GM19351 (cell line): Measurements from ENCODE around the gene FMN2.
"Not testable (repeated sequence)": the region's sequence is repeated elsewhere in the genome, so short reads cannot be mapped to it uniquely, and the experiment has no call there.

ENCODE experiments used
- ATAC-seq: cut with Tn5 transposase; IDR thresholded peaks from one replicate; pipeline ENCODE4 v1.9.1; 2021; ENCODE audit warnings: mild to moderate bottlenecking, moderate library complexity; ENCODE audit not compliant: unreplicated experiment

FMN2 gene

DNA sequence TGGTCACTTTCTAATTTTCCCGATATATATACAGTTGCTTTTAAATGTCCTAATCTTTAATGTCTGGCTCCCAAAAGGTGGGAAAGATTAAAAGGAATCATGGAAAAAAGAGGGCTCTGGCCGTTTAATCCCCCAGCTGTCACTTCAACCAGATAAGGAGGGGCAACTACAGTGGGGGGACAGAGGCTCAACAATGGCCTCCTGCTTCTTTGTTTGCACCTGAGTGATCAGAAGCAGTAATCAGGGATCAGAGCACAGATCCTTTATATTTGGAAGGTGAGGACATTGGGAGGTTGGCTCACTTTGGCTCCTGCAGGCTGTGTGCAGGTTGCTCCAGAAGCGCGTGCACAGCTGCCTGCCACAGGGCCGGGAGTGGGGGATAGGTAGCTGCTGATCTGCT lies 212.8 kb downstream of the FMN2 start:
- no peak for ATAC-seq

DNA sequence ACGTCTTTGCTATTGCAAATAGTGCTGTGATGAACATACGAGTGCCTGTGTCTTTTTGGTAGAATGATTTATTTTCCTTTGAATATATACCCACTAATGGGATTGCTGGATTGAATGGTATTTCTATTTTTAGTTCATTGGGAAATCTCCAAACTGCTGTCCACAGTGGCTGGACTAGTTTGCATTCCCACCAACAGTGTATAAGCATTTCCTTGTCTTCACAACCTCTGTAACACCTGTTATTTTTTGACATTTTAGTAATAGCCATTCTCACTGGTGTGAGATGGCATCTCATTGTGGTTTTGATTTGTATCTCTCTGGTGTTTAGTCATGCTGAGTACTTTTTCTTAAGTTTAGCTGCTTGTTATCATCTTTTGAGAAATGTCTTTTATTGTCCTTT lies 215.0 kb downstream of the FMN2 start:
- ATAC-seq = no peak

DNA sequence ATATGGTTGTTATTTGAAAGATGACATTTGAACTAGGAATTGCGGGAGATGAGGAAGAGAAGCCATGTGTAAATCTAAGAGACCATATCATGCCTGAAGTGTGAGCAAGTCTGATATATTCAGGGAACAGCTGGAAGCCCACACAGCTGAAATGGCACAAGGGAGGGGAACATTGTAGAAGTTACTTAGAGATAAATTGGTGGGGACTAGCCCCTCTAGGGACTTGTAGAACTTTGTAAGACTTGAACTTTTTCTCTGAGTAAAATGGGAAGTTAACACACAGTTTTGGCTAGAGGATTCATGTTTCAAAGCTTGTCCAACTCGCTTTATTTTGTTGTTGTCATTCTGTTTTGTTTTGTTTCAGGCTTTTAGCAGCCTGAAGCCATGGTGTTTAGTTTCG lies 216.4 kb downstream of the FMN2 start:
- no peak for ATAC-seq

DNA sequence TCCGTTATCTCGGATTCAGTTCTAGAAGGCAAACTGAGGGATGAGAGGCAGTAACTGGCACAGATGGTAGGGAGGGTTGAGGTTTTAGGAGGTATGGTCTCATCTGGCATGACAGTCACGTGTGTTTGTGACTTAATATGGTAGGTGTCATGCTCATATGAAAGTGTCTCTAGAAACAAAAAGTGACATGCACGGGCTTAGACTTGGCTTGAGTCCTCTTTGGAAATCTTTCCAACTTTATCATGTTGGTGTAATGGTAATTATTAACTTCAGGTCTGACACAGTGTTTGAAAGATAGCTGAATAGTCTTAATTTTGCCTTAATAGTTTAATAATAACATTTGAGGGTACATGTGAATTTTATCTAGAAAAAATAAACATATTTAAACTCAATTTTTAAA lies 218.1 kb downstream of the FMN2 start:
- ATAC-seq = no peak

DNA sequence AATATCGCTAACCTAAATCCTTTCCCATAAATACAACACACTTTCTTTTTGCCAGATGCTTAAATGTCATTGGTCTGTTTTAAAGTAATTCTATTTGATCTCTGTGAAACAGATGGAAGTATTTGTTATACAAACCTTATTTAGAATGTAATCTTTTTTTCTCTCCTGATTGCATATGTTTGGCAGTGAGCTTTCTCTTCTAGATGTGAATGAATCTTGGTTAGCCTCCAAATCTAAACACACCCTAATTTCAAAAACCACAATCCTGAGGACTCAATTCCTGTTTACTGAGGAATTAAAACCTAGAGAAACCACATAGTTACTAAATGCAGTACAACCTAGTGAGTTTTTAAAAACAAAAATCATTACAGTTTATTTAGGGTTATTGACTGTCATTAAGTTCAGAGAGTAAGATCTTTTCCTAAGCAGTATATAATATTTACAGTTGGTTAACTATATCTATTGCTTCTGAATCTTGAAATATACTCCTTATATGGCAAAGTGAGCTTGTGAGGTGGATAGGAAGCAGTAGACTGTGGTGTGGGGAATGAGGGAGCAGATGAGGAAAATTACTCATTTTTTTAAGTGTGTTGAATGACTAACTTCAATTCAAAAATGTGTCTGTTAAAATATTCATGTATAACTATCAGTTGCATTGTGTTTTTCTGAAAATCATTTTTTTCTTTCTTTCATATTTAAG lies 218.7 kb downstream of the FMN2 start:
- no peak for ATAC-seq

DNA sequence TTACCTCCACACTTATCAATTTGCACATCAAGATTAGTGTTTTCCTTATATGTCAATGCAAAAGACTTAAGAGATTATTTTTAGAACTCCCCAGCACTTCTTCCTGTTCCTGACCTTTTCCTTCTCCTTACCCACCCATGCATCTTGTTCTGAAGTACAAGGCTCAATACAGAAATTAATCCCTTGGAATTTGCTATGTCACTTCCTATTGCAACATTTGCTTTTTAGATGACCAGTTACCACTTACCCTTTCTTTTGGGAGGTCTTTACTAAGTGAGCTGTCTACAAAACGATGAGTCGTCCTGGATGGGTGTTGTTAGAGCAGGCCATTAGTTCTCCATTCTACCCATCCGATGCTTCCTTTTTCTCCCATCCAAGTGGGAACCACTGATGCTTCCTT lies 221.2 kb downstream of the FMN2 start:
- ATAC-seq = no peak

DNA sequence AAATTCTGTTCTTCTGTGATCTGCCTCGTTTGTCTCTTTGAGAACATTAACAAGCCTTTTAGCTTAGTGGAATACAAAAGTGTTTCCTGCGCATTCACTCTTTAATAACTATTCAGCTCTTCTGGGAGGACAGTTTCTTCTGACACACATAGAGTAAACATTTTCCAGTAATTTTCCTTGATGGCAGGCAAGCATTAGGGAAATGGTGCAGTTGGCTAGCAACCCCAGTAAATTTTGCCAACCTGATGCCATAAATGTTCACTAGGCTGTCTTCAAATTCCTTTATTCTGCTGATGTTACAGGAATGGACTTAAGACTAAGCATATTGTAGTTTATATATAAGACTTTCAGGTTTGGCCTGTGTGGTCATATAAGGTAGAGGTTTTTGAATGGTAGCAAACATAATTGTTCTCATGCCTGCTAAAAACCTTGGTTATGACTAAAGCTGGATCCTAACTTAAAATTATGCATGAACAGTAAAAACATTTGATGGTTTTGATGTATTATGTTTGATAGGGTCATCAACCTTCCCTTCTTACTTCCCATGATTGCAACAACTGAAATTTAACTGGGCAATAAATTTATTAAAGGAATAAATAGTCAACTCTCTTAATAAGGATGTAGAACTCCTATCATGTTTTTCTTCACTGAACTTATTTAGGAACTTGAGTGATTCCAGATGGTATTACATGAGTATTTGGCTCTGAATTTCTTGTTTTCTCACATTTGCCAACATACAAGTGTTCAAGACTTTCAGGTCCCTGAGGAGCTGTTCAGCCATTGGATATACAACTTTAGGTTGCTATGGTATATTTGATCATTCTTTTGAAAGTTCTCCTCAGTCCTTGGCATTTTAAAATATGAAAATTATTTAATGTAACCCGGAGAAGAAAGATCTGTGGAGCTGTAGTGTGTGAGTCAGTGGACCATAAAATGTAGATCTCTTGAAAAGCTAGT lies 223.4 kb downstream of the FMN2 start:
- ATAC-seq = no peak

DNA sequence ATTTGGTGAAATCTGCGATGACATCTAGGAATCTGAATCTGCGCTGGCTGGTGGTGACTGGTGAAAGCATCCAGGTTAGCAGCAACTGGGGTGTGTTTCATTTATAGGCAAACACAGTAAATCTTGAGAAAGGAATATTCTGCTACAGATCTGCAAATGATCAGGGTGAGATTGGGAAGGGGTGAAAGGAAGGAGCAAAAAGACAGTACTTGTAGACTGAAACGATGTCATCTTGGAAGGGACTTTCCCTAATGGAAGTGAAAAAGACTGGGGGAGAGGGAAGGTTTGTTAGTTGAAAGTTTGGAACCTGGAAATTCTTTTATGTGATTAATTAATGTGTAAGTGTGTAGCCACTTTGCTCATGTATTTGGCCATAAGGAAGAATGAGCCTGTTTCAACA lies 228.3 kb downstream of the FMN2 start:
- no peak for ATAC-seq

DNA sequence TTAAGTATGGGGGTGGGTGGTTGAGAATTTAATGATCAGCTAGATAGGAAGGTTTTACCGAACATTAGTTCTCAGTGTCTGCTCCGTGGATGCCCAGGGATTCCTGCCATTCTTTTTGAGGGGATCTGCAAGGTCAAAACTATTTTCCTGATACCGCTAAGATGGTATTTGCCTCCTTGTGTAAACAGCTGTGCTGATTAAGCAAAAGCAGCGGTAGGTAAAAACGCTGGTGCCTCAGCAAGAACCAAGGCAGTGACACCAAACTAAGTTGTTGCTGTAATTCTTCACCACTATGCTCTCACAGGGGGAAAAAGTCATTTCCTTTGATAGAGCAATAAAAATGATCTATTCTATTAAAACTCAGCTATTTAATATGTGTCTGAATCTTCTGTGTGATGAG lies 229.0 kb downstream of the FMN2 start:
- no peak for ATAC-seq

DNA sequence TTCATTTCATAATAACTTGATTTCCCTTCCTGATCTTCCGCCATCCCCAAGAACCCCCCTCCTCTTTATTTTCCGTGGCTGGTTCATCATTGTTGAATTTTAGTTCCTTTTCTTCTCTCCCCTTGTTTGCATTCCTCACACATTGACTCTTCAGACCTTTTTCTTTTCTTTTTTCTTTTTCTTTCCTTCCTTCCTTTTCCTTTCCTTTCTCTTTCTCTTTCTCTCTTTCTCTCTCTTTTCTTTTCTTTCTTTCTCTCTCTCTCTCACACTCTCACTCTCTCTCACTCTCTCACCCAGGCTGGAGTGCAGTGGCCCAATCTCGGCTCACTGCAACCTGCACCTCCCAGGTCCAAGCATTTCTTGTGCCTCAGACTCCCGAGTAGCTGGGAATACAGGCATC lies 231.3 kb downstream of the FMN2 start:
- ATAC-seq = no peak

DNA sequence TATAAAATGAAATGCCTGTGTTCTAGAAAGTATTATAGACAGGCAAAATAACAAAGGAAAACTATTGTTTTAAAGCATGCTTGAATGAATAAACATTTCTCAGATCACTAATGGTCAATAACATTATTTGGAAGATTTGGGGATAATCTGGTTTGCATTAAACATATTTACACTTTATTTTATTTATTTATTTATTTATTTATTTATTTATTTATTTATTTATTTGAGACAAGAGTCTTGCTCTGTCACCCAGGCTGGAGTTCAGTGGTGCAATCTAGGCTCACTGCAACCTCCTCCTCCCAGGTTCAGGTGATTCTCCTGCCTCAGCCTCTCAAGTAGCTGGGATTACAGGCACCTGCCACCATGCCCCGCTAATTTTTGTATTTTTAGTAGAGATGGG lies 236.7 kb downstream of the FMN2 start:
- not testable (repeated sequence) for ATAC-seq

DNA sequence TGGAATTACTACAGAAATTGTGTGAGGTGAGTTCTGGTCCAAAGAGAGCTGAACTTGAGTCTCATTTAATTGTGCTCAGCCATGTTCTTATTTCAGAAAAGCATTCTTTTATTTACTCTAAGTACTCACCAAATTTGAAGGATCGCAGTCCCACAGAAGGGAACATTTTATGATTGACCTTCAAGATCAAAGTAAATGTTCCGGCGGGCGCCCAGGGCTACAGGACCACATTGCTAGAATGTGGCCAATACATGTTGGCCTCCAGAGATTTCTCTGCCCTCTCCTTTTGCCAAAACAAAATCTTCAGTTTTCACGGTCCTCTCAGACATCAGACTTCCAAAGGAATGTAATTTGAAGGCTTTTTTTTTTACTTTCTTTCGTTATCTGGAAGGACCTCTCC lies 237.8 kb downstream of the FMN2 start:
- ATAC-seq = no peak

DNA sequence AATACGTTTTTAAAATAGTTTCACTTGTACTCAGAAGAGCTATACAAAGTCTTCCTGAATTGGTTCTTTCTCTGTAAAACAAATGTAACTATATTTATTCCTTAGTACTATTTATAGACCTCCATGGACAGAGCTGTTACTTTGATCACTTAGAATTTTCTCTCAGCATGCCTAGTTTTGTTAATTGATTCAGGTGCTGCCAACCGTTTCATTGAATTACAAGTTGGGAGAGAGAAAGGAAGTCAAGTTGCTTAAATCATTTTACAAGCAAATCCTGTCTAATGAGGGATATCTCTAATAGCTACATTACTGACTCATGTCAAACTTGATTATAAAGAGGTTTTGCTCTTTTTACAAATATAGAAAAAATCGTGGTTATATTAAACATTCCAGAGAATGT lies 241.0 kb downstream of the FMN2 start:
- no peak for ATAC-seq

DNA sequence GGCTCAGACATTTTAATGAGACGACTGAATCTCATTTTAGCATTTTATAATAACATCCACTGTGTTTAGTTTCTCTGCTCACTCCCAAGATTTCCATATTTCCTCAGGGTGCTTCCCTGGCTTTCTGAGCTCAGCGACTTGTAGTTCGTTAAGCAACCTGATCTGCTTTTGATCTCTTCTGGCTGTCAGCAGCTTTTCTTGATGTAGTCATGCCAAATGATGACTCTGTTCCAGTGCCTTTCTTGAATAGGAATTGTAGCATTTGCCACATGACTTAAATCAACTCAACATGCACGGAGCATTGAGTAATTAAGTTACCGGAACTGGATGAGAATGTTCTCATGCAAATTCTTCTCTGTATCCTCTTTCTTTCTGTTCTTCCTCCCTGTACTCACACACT lies 246.1 kb downstream of the FMN2 start:
- ATAC-seq = no peak

DNA sequence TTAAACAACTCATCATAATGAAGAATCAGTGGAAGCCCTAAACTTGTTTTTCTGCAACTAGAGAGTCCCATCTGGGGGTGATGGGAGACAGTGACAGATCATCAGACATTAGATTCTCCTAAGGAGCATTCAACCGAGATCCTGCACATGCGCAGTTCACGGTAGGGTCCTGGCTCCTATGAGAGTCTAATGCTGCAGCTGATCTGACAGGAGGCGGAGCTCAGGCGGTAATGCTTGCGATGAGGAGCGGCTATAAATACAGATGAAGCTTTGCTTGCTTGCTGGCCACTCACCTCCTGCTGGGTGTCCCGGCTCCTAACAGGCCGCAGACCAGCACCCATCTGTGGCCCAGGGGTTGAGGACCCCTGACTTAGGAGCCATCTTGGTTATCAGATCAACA lies 247.2 kb downstream of the FMN2 start:
- no peak for ATAC-seq

DNA sequence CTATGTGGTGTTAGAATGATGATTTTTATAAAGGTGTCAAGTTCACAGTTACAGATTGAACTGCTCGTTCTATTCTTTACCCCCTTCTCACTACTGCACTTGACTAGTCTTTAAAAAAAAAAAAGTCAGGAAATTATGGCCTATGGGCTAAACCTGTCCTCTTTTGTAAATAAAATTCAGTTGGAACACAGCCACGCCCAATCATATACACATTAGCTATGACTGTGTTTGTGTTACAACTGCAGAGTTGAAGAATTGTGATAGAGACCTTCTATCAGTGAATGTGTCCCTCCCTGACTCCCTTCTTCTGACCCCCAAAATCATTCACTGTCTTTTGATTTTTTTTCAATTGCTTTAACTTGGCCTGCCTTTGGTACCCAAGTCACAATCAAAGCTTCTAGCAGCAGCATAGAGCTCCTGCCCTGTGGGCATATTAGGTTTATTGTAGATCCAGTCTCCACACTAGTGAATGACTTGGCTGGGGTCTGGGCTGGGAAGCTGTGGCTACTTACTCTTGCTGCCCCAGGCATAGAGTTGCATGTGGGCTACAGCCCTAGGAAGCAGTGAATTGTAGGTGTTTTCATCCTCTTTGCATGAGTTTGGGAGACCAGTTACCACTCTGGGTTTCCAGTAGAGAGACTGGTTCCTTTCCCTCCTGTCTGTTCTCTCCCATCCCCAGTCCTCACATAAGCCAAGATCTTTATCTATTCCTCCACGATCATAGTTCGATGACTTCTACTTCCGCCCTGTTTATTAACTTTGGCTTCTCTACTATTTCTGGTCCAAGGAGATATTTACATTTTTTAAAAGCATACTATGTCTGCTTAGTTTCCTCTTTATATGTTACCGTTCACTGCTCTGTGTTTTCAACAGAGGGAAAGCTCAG lies 249.9 kb downstream of the FMN2 start:
- no peak for ATAC-seq

DNA sequence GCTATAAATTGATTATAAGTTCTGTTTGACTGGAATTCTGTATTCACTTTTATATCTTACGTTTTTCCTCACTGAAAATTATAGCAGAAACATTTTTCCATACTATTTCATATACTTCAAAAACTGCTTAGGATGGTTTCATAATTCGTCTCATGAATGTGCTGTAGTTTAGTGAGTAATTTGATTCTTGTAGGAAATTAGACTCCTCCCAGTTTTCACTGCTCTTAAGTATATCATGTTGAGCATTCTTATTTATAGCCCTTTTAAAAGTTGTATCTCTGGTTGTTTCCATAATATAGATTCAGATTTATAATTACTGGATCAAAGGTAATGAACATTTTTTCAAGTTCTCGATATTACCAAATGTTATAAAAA lies 250.6 kb downstream of the FMN2 start:
- no peak for ATAC-seq

DNA sequence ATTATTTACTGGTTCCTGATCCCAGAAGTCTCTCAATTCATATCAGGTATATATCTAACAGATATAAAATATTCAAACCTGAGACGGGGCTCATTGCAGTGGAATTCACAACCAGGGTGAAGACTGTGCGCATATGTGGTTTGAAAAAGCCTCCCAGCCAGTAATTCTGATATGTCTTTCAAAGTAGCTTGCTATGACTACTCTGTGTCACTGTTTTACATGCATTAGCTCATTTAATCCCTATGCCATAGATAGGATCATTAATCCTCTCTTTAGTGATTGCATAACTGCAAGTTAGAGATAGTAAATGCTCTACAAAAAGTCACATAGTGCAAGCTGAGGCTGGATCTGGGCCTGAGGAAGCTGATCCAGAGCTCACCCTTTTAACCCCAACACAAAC lies 251.4 kb downstream of the FMN2 start:
- no peak for ATAC-seq

DNA sequence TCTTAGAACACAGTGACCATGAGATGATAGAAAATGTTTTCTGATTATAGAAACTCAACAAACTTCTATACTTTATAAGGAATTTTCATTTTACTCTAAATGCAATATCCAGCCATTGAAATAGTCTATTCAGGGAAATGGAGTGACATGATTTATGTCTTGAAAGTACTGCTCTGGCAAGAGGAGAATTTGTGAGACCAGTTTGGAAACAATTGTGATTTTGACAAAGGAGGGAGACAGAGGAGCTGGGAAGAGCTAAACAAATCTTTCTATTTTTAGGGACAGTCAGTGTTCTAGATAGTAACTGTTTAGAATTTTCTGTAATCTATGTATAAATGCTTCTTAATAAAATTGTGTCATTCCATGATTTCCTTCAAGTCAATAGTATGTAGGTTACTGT lies 252.3 kb downstream of the FMN2 start:
- no peak for ATAC-seq

DNA sequence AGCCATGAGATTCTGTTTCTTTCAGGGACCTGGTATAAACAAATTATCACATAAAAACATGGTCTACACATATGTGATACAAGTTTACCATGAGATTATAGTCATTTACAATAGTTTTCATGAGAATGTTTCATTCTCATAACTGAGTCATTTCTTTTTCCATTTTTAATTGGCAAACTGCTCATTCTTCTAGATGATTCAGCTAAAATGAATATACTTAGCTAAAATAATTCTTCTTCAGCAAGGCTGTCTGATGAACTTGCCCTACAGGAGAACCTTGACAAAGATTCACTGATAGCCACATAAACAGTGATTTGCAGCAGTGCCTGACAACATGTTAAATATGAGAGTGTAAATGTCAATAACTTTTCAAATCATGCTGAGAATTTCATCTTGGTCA lies 253.2 kb downstream of the FMN2 start:
- no peak for ATAC-seq

DNA sequence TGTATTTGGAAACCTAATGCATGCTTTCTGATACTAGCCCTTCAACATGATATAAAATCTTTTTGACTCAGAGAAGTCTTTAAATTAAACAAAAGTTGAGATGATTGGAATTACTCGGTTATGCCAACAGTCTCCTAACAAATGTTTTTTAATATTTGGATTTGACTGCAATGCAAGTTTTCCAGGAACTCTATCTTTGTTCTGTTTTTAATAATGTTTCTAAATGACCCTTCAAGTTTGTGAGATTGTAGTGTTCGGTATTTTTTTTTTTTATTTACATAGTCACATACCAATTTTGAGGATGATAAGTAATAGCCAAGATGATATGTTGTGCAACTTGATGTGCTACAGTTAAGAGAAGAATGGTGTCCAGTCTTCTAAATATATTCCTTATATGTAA lies 258.0 kb downstream of the FMN2 start:
- no peak for ATAC-seq
